HG03060 (cell line): Measurements from ENCODE around the gene SCG5.
"Not testable (repeated sequence)": the region's sequence is repeated elsewhere in the genome, so short reads cannot be mapped to it uniquely, and the experiment has no call there.

Source experiments
- ATAC-seq: cut with Tn5 transposase; IDR thresholded peaks from one replicate; pipeline ENCODE4 v1.9.1; 2021; ENCODE audit warnings: low read depth, moderate number of reproducible peaks; ENCODE audit not compliant: unreplicated experiment

Gene SCG5

DNA sequence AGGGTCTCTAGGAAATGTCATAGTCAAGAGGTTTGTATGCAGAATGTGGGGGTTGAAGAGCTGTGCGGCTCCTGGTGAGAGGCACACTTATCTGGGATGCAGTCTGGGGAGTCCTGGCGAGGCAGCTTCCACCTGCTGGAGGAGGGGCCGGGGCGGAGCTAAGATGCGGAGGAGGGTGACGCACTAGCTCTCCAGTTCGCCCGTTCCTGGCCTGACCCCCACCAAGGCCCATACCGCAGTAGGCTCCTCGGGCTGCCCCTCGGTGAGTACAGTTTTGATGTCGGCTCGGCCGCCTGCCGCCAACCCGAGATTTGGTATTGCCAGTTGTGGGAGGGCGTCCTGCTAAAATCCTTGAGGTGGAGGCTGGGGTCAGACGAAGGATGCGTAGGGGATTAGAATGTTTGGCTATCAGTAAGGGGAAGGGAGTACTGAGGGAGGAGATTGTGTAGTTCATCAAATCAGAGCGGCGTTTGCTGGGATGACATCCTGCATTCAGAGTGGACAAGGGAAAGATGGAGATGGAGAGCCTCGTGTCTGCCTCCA is at the start of gene SCG5:
Gene SCG5 (plus strand): TSS at position 194 of the 543 bp plus-strand sequence. CDS start 1,883 bp downstream, outside the sequence.
- ATAC-seq: no peak

DNA sequence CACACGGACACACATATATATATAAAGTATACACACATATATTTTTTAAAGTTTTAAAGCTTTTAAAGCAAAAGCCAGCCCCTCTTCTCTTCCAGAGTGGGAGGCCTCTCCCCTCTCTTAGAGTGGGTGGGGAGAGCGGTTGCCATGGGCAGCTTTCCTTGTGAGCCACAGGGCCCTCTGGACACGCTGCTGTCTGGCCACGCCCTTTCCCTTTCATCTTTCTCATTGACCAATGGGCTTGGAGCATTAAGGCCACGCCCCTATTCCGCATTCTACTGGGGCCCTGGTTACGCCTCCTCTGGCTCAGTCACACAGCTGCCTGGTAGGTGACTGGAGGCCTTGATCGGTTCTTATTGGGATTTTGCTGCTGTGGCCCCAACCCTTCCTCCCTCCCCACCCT is 48.4 kb upstream of the SCG5 start, which contains the start of gene GOLGA8N:
Gene GOLGA8N (plus strand): TSS at position 306 of the 400 bp plus-strand sequence.
- ATAC-seq: not testable (repeated sequence)

DNA sequence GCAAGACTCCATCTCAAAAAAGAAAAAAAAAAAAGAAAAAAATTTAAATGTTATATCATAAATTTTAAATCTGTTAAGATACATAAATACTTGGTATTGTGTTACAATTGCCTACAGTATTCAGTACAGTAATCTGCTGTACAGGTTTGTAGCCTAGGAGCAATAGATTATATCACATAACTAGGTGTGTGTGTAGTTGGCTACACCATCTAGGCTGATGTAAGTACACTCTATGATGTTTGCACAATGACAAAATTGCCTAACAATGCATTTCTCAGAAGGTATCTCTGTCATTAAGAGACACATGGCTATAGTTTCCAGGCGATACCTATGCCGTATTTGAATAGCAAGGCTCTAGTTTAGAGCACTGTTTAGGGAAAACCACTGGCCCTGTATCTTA is 32.0 kb upstream of the SCG5 start:
- ATAC-seq: not testable (repeated sequence)

GRCh38 chr15:32610719-32611118 is 30.8 kb upstream of the SCG5 start:
- not testable (repeated sequence) for ATAC-seq

DNA sequence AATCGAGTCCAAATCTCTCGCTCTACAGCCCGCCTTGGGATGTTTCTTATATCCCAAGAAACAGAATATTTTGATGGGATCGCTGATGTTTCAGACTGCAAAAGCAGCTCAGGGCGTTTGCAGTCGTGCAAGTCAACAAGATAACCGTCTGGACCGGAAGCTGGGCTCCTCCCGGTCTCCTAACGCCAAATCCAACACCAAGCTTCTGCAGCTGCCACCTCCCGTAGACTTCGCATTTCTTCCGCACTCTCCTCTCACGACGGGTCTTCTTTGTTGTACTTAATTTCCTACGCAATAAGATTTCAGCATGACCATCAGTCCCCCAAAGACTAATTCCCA is 26.8 kb upstream of the SCG5 start:
- ATAC-seq: peak; percentile 4

DNA sequence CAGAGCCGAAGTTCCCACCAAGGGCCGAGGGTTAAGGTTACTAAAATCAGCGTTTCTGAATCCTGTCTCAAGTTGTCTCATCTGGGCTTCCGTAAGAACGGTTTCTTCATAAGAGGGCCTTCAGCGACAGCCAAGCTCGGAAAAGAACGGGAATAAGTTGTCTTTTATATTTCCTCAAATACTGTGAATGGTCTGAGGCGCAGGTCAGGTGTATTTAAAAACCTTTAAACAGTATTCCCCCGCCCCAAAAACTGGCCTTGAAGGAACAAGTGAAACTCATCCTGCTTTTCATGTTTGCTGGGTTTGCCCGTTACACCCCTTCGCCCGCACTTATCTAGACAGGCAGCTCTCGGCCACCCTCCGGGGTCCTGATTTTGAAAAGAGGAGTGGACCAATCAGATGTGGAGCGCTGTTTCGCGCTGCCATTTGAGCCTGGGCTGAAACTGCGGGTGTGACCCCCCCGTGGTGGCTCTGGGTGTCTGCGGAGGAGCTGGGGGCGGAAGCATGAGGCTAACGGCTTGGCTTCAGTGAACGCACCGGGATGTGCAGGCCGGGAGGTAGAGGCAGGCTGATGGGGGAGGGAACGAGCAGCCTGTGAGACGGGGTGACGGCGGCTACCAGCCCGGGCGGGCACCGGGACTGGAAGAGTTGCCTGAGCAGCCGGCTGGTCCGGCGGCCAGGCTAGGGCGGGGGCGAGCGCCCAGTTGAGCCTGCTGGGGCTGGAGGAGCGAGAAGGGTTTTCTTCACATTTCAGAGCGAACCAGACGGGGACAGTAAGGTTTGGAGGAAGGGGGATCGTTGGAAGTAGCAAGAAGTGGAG is 26.2 kb upstream of the SCG5 start, which contains the start of gene ARHGAP11A:
Gene ARHGAP11A (plus strand): TSS at position 454 of the 820 bp plus-strand sequence. CDS start 708 bp downstream, outside the sequence.
- ATAC-seq: peak; percentile 52

DNA sequence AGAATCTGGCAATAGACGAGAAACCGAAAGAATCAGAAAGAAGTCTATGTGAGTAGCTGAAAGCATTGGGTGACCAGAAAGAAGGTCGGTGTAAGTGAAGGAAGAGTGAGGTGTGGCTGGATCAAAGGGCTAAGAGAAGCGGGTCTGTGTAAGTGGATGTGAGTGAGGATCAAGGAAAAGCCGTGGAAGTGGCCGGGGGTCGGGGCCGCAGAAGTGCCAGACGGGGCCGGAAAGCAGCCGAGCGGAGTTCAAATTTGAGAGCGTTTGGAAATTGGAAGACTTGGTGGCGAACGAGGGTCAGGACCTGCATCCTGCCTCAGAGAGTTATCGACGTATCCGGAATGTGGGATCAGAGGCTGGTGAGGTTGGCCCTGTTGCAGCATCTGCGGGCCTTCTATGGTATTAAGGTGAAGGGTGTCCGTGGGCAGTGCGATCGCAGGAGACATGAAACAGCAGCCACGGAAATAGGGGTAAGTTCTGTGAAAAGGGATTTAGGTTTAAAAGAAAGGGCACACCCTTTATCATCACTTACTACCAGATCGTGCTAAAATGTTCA is 25.6 kb upstream of the SCG5 start:
- ATAC-seq: not testable (repeated sequence)

DNA sequence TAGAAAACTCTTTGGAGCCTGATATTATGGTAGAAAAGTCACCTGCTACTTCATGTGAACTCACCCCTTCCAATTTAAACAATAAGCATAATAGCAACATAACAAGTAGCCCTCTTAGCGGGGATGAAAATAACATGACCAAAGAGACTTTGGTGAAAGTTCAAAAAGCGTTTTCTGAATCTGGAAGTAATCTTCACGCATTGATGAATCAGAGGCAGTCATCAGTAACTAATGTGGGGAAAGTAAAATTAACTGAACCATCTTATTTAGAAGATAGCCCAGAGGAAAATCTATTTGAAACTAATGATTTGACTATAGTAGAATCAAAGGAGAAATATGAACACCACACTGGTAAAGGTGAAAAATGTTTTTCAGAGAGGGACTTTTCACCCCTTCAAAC is 5.1 kb upstream of the SCG5 start:
- ATAC-seq: no peak

GRCh38 chr15:32636908-32637567 is 4.5 kb upstream of the SCG5 start:
- ATAC-seq: no peak

DNA sequence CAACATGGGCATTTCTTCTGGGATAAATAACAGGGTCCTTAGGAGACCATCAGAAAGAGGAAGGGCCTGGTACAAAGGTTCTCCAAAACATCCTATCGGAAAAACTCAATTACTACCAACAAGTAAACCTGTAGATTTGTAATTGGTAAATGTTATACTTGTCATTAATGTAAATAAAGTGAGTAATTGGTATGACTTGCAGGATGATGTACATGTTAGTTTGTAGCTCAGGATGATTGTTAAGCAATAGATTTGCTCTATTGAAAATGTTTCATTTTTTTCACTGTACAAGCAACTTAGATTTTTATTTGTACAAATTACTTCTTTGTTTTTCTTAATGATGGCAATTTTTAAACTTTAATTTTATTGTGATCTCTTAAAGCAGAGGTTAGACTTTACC is 3.8 kb upstream of the SCG5 start:
- ATAC-seq: no peak

DNA sequence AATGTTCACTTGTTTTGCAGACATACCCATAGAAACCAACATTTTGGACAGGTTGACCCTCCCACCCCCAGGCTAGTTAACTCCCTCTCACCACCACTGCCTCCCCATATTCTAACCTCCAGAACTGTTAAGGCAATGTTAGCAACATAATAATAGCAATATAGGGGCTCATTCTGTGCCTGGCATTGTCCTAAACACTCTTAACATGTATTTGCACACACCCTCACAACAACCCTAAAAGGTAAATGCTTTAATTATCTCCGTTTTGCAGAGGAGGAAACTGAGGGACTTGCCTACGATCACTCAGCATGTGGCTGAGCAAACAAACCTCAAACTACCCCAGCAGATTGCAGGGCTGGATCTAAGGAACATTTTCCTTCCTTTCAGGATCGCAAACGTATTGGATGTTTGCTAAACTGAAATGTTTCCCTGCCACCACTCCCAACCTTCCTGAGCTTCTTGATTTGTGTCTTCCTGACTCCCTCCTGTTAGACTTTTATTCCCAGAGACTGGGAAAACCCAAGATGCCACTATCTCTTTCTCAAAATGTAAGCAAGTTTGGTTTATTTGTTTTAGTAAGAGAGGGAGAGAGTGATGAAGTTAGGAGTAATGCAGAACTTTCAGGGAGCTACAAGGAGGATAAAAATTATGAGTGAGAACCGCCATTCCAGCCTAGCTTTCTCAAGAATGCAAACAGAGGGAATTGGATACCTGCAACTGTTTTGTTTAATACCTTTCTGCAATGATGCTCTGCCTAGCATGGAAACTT is 1.3 kb downstream of the SCG5 start:
- ATAC-seq: no peak

DNA sequence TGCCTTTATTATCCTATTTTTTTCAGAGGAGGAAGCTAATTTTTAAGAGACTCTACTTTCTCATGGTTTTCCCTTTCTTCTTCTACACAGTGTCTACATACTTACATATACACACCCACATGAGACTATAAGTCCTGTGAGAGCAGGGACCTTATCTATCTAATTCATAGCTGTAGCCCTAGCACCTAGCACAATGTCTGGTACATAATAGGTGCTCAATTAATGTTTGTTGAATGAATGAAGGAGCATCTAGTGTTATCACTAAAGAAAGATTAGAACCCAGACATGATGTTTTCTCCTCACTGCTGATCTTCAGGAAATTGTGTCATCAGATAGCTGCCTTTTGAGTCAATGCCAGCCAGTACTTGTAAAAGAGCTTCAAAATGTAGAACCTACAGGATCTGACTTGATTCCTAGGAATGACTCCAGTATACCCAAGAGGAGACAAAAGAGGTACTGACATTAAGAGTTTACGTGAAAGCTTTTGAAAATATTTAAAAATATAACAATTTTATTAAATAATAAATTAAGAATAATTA is 2.5 kb downstream of the SCG5 start:
- no peak for ATAC-seq

DNA sequence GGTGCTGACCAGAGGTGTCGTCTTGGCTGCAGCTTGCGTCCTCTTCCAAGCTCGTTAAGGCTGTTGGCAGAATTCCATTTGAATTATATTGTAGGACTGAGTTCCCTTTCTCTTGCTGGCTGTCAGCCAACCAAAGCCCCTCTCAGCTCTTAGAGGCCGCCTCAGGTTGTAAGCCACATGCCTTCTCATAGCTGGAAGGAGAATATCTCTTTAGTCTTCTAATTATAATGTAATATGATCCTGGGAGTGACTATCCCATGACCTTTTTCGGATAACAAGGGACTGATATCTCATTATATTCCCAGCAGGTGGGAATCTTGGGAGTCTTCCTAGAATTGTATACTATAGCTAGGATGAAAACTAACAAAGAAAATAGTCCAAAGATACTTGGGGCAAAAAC is 4.8 kb downstream of the SCG5 start:
- no peak for ATAC-seq

DNA sequence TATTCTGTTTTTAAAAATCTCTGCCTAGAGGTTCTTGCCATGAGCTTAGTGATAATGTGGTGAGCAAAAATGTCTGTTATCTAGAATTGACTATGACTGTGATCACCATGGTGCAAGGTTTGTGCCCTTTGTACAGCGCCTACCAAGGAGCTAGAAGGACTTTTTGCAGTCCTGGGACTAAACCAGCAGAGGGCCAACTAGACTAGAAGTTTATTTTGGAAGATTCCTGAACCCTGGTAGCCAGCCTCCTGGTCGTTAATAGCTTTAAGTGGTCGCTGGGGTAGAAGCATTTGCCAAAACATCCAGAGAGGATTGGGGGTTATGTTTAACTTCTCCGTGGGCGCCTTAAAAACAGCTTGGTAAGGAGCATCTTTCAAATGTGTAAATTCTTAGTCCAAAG is 7.8 kb downstream of the SCG5 start:
- ATAC-seq: no peak

GRCh38 chr15:32651229-32651837 is 9.8 kb downstream of the SCG5 start:
- ATAC-seq: no peak

DNA sequence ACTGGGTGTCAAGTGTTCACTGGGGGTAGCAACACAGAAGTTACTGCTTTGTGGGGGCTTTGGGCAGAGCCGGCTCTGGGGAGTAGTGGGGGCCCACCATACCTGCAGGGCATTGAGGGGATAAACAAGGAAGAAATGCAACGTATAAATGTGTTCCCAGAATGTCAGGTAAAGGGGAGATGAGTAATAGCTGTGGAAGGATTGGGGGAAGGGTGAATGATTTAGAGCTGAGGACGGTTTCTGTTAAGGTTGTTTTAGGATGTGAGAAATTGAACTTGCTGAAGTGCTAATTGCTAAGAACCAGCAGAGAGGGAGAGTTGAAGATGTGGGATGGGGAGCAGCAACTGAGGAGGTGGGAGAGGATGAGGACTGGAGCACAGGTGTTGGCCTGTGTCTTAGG is 10.7 kb downstream of the SCG5 start:
- no peak for ATAC-seq

DNA sequence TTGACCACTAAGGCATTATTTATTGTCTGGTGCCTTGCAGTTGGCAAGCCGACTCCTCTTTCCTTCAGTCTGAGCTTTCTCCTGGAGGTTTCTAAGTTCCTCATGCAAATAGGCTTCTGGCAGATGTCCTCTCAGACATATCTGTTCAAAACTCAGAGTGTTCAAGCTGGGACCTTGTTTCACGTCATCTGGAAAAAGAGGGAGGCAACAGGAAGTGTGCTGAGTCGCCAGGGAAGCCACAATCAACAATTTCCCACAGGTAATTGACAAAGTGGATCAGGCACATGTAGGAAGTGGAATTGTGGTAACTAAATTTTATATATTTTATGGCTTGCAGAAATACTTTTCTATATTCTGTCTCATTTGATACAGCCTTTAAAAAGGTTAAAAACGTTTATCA is 14.6 kb downstream of the SCG5 start:
- no peak for ATAC-seq

GRCh38 chr15:32656496-32656895 is 15.0 kb downstream of the SCG5 start:
- no peak for ATAC-seq

- no peak for ATAC-seq
Observed at GRCh38 chr15:32657198-32657883, 15.8 kb downstream of the SCG5 start.
